Gastroesophageal sphincter (tissue), 4 donors: ENCODE results near the gene ESR1. TPM values are rescaled to one million over a fixed set of nuclear protein-coding genes. Genes with fewer than 3 reads are reported as not detected.

Experiments
- ATAC-seq: fragments of 150-250 bp; one replicate; pipeline ENCODE4 v1.9.1; 2016; ENCODE audit warnings: mild to moderate bottlenecking, moderate library complexity
- H3K27ac ChIP-seq, 4 donors: fragments of 200-600 bp; sonication (generic) in 3 of 4; 1 replicate in 3 of 4; 2 replicates in 1 of 4; pipeline ENCODE4 v1.5.1; 2016 to 2019
- H3K27me3 ChIP-seq: fragments of 200-600 bp; sonication (generic); one replicate; pipeline ENCODE4 v1.5.1; 2019
- H3K36me3 ChIP-seq, 2 donors: fragments of 200-600 bp; sonication (generic); one replicate each; pipeline ENCODE4 v1.5.1; 2019; ENCODE audit warnings: control low read depth in 1 of 2
- H3K4me1 ChIP-seq, 3 donors: fragments of 200-600 bp; sonication (generic); 1 replicate in 2 of 3; 2 replicates in 1 of 3; pipeline ENCODE4 v1.5.1; 2016 to 2019; ENCODE audit warnings: control low read depth in 2 of 3
- H3K4me3 ChIP-seq, 2 donors: fragments of 200-600 bp; sonication (generic); one replicate each; pipeline ENCODE4 v1.5.1; 2019; ENCODE audit warnings: mild to moderate bottlenecking in 1 of 2, moderate library complexity in 1 of 2
- H3K9me3 ChIP-seq, 3 donors: fragments of 200-600 bp; sonication (generic); one replicate each; pipeline ENCODE4 v1.5.1; 2017 to 2019; ENCODE audit warnings: control low read depth in 2 of 3
- CTCF ChIP-seq, 4 experiments: fragments of 200-600 bp in 2 of 4; fragments of 450-650 bp in 2 of 4; sonication (generic) in 1 of 4; IDR thresholded peaks; one replicate each; pipeline ENCODE4 v1.5.1; 2017 to 2019; ENCODE audit warnings: antibody characterized with exemption in 4 of 4, mild to moderate bottlenecking in 2 of 4, moderate library complexity in 2 of 4
- EP300 ChIP-seq: sonication (generic); formaldehyde crosslinking; IDR thresholded peaks from one replicate; pipeline ENCODE4 v1.6.1; 2017; ENCODE audit warnings: antibody characterized with exemption, mild to moderate bottlenecking
- POLR2A ChIP-seq, 2 donors: fragments of 450-650 bp; IDR thresholded peaks; one replicate each; pipeline ENCODE4 v1.6.1; 2017; ENCODE audit warnings: antibody characterized with exemption in 2 of 2, mild to moderate bottlenecking in 2 of 2, moderate library complexity in 1 of 2
- POLR2AphosphoS5 ChIP-seq: sonication (generic); formaldehyde crosslinking; IDR thresholded peaks from one replicate; pipeline ENCODE4 v1.6.1; 2017; ENCODE audit warnings: antibody characterized with exemption
- WGBS, 2 donors: methylation state at CpG; one replicate each; pipeline ENCODE4 v1.1.5; 2018; ENCODE audit warnings: low coverage in 1 of 2; 5-methylcytosine and 5-hydroxymethylcytosine counted together
- total RNA-seq, 4 donors: library from RNA; depleted of rRNA; stranded (reverse); fragments of >200 nt; gene quantifications; one replicate each; pipeline ENCODE4 v1.1.0, GENCODE V29; 2016

ESR1 gene
- total RNA-seq, 4 donors from 2014 or later, result 0.93 to 2.3 (median 0.97) TPM

GRCh38 chr6:151940307-151940706 is 132.8 kb downstream of the ESR1 start:
- Histone ChIP-seq H3K27me3 (no peaks in the 10 kb centered on the region), H3K27ac (no peak overlapping the region), H3K9me3 (no peaks in the 10 kb centered on the region), H3K4me3 (no peak overlapping the region), H3K36me3 (no peaks in the 10 kb centered on the region), H3K4me1 (no peaks in the 10 kb centered on the region)
- no peak for ATAC-seq
- 65 to 76% methylated on average over 3 of the region's 3 CpGs for WGBS, 2 donors
- TF ChIP-seq CTCF (IDR thresholded peaks at IDR 0.05) (no peak), EP300 (no peak), POLR2A (IDR thresholded peaks at IDR 0.05) (no peak), POLR2AphosphoS5 (no peak)

- Histone ChIP-seq H3K4me3 (no peak overlapping the region), H3K27ac (no peak overlapping the region), H3K9me3 (no peaks in the 10 kb centered on the region), H3K36me3 (no peaks in the 10 kb centered on the region), H3K4me1 (no peaks in the 10 kb centered on the region), H3K27me3 (no peaks in the 10 kb centered on the region)
- WGBS, 2 donors, result 36 to 52% methylated on average over 3 of the region's 3 CpGs
- TF ChIP-seq POLR2A (IDR thresholded peaks at IDR 0.05) (no peak), POLR2AphosphoS5 (no peak), CTCF (IDR thresholded peaks at IDR 0.05) (no peak), EP300 (no peak)
- no peak for ATAC-seq
These were observed 140.7 kb downstream of the ESR1 start for GRCh38 chr6:151948002-151948743.

GRCh38 chr6:151958332-151958731 is 150.8 kb downstream of the ESR1 start:
- TF ChIP-seq CTCF (IDR thresholded peaks at IDR 0.05) (no peak), POLR2AphosphoS5 (no peak), POLR2A (IDR thresholded peaks at IDR 0.05) (no peak), EP300 (no peak)
- H3K27ac ChIP-seq, result no peak overlapping the region
- H3K9me3 ChIP-seq, result no peaks in the 10 kb centered on the region
- ATAC-seq, result no peak
- 44 to 54% methylated on average over 2 of the region's 2 CpGs for WGBS, 2 donors
- H3K36me3 ChIP-seq, result no peaks in the 10 kb centered on the region
- no peaks in the 10 kb centered on the region for H3K4me1 ChIP-seq
- H3K4me3 ChIP-seq, result no peak overlapping the region
- H3K27me3 ChIP-seq, result no peaks in the 10 kb centered on the region

GRCh38 chr6:151959086-151959485 is 151.6 kb downstream of the ESR1 start:
- no peak for TF ChIP-seq POLR2A (IDR thresholded peaks at IDR 0.05)
- TF ChIP-seq POLR2AphosphoS5, result no peak
- TF ChIP-seq CTCF (IDR thresholded peaks at IDR 0.05), result no peak
- no peak for TF ChIP-seq EP300
- no peaks in the 10 kb centered on the region for H3K27me3 ChIP-seq
- H3K9me3 ChIP-seq, result no peaks in the 10 kb centered on the region
- no peaks in the 10 kb centered on the region for H3K36me3 ChIP-seq
- WGBS, 2 donors, result 44 to 78% methylated on average over 2 to 3 of the region's 3 CpGs
- H3K27ac ChIP-seq, result no peak overlapping the region
- H3K4me3 ChIP-seq, result no peak overlapping the region
- no peaks in the 10 kb centered on the region for H3K4me1 ChIP-seq
- ATAC-seq, result no peak

- no peak for ATAC-seq
- 53 to 62% methylated on average over 5 of the region's 5 CpGs for WGBS, 2 donors
These were observed 154.3 kb downstream of the ESR1 start for GRCh38 chr6:151961809-151962208.

More at GRCh38 chr6:151961809-151962208, 154.3 kb downstream of the ESR1 start:
- TF ChIP-seq POLR2AphosphoS5 (no peak), CTCF (IDR thresholded peaks at IDR 0.05) (no peak), POLR2A (IDR thresholded peaks at IDR 0.05) (no peak), EP300 (no peak)
- Histone ChIP-seq H3K27me3 (no peaks in the 10 kb centered on the region), H3K36me3 (no peaks in the 10 kb centered on the region), H3K9me3 (no peaks in the 10 kb centered on the region), H3K27ac (no peak overlapping the region), H3K4me1 (no peaks in the 10 kb centered on the region), H3K4me3 (no peak overlapping the region)
